Activated naive CD4-positive, alpha-beta T cell treated with Interleukin-2 at 50 U/mL for 16 hours (primary cell): ENCODE measurements around the gene TRIM32.

Source experiments
- DNase-seq: peaks from one replicate; pipeline ENCODE4 v3.0.0-alpha.2; 2020

The TRIM32 gene, protein sequence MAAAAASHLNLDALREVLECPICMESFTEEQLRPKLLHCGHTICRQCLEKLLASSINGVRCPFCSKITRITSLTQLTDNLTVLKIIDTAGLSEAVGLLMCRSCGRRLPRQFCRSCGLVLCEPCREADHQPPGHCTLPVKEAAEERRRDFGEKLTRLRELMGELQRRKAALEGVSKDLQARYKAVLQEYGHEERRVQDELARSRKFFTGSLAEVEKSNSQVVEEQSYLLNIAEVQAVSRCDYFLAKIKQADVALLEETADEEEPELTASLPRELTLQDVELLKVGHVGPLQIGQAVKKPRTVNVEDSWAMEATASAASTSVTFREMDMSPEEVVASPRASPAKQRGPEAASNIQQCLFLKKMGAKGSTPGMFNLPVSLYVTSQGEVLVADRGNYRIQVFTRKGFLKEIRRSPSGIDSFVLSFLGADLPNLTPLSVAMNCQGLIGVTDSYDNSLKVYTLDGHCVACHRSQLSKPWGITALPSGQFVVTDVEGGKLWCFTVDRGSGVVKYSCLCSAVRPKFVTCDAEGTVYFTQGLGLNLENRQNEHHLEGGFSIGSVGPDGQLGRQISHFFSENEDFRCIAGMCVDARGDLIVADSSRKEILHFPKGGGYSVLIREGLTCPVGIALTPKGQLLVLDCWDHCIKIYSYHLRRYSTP

DNA sequence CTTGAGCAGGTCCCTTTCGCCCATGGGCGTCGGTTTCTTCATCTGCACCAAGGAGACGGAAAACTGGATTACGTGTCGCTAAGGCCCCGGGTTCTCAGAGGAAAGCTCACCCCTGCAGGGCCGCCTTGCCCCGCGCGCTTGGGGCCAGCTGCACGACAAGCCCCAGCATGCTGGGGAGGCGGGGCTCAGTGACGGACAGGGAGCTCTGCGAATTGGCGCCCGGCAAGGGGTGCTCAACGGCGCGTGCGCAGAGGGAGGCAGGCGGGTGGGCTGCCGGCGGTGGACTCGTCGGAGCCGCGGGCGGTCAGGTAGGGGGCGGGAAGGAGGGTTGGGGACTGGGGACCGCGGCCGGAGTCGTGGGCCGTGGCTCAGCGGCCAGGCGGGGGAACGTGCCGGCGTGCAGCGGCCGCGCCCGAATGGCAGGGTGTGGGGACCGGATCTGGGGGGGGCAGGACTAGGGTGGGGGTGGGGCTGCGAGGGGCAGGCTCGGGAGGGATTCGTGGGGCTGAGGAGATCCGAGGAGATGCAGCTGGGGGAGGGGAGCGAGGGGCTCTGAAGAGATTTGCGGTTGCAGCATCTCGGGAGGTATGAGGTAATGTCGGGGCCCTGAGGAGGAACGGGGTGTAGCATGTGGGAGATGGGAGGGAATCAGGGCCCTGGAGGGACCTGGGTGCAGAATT is at the start of gene TRIM32:
TSS of gene TRIM32 (plus strand) at position 232 of the 680 bp plus-strand sequence. CDS start 10,438 bp downstream, outside the sequence.
- DNase-seq: peak; percentile 95

DNA sequence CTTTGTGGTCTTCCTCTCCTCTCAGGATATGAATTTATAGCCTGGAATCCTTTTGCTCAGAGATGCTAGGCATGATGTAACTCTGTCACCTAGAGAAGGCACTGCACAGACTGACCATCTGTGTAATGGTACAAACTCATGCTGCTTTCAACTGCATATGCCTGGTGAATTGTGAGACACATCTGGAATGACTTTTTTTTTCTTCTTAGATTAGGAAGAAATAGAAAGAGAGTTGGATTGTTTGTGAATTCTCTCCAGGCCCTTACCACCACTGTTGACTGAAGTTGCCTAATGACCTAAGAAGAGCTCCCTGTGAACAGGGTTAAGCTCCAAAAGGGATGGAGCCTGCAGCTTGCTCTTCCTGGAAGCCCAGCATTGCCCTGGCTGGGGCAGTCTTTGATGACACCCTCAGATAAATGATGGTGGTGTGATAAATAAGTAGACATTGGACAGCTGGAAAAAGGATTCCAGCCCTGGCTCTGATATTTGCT is 47.8 kb upstream of the TRIM32 start:
- no peak for DNase-seq

DNA sequence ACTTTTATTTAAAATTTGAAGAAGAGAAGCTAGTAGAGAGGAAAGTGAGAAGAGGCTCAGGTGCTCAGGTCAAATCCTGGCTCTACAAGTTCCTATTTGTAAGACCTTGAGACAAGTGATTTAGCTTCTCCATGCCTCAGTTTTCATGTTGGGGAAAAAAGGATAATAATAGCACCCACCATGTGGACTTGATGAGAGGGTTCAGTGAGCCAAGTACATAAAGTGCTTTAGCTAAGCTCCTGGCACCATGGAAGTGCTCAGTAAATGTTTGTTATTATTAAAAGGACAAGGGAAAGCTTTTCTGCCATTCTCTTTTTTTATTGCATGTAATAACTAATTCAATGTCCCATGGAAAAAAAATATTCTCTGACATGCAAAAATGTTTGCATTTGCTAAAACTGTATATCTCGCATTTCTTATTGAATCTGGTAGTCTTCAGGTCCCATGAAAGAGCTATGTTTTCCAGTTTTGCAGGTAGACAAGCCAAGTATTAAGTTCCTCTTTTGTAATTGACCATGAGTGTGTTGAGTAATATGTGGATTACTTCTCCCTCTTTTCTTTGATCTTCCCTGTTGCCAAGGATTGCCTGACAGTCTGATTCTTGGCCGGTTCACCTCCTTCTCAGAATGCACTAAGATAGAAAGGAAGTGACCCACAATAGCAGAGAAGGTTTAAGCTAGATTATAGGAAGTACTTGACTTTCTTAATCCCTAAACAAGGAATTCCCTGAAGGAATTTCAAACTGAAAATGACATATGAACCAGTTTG is 45.6 kb upstream of the TRIM32 start:
- DNase-seq: no peak

DNA sequence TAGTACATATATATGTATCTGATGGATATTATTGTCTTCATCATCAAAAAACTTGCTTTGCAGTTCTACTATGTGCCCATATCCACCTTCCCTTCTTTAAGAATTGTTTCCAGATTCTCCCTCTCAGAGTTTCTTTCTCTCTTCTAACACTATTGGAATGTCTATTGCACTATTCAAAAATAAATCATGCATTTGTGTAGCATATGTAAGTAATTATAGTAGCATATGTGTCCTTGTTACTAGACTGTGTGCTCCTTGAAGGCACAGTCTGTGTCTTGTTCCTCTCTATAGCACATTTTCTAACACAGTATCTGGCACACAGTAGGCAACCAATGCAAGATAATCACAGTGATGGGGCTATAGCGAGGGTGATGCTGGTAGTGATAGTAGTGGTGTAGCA is 43.4 kb upstream of the TRIM32 start:
- DNase-seq: no peak

DNA sequence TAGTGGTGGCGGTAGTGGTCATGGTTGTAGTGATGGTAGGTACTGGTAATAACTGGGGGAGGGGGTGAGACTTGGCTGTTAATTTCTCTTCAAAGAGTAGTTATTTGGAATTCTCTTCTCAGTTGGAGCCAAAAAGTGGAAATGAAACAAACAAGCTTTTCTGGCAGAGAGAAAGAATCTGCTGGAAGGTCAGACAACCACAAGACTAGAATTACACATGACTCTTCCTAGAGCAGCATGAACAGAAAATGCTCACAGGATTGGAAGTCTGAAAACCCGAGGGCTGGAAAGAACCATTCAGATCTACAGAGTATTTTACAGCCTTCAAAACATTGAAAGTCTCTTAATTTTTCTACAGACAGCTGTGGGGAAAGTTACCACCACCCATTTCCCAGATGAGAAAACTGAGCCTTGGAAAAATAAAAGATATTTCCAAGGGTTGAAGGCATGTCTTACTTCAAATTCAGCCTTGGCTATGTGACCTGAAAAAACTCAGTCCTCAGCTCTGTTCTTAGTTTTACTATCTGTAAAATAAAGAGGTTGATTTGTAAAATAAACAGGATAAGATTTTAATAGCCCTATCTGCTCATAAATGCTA is 42.9 kb upstream of the TRIM32 start:
- DNase-seq: no peak

DNA sequence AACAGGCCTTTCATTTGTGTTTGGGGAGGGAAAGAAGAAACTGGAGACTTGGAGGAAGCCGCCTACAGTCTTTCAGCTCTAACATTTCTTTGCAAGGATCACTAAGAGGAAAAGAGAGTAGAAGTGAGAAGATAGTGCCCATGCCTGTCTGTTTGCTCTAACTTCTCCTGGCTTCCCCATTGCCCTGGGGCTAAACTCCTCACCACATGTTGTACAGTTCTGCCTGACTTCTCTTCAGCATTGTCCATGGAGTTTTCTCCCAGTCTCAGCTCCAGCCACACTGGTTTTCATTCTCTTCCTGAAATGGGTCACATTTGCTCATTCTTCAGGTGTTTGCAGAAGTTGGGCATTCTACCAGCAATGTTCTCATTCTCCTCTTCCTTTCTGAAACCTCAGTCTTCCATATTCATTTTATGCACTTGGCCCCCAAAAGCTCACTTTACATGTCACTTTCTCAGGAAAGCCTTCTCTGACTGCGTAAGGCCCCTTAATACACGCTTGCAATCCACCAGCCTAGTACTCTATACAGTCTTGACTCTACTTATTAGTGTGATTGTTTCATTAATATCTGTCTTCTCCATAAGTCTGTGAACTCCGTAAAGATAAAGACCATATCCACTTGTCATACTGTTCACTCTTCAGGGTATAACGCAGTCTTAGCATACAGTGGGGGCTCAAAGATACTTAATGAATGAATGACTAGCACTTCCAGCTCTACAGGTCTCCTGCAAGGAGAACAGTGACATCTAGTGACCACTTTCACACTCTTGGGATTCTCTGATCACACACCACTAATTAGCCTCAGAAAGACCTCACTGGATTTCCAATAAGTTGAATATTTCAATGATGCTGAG is 40.2 kb upstream of the TRIM32 start:
- DNase-seq: no peak

DNA sequence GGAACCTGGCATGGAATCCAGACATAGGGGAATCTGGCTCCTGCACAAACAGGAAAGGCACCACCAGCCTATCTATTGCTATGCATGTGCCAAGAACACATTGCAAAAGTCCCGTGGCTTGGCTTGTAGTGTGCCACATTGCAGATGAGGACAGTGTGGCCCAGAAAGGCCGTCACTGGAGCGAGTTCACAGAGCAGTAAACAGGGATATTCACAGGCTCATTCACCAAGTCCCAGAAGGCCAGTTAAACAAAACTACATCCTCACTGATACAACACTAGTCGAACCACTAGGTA is 39.6 kb upstream of the TRIM32 start:
- no peak for DNase-seq

DNA sequence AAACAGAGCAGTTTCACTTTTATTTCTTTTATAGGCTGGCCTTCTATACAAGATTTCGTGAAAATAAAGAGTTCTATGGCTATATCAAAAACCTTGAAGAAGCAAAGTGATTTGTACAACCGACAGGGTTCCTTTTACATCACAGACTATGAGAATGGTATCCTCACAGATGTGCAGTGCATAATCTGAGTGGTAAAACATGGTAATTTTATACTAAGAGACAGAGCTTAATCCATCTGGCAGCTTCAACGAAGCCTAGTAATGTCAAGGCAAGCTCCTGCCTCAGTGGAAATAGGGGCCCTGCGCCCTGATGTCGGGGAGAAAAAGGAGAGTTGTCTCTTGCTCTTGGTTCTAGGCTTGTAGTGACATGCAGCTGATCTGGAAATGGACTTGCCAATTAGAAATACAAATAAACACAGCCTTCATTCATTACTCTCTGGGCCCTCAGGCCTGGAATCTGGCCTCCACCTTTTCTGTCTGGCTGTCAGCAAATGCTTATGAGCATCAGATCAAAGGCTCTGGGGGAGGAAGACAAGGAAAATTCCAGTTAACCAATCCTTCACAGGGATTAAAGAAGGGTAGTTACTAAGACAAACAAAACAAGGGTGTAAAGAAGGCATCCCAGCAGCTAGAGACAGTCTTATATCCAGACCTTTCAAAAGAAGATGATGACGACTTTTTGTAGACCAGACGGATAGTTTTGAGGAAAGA is 33.6 kb upstream of the TRIM32 start:
- no peak for DNase-seq

DNA sequence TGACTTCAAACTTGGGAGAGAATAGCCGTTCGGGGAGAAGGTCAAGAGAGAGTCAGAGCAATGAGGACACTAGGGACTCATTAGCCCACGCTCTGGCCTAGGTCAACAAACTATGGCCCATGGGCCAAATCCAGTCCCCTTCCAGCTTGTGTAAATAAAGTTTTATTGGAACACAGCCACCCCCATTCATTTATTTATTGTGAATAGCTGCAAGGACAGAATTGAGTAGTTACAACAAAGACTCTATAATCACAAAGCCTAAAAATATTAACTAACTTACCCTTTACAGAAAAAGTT is 33.1 kb upstream of the TRIM32 start:
- DNase-seq: no peak

DNA sequence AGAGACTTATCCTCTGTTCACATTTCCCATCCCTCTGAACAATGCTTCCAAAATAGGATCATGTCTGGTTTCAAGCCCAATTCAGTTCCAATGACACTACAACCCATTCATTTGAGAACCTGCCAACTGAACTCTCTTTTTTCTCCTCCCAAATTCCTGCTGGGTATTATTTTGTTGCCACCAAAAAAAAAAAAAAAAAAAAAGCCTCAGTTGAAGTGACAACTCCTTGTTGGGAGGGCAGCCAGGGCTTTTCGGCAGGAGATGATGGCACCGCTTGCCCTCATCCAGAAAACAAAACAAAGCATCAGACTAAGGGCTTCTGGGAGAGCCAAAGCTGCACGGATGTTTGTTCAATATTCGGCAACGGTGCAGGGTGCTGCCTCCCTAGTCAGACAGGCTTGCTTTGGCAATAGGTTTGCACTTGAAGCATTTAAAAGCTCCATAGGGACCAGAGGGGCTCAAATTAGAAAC is 30.6 kb upstream of the TRIM32 start:
- no peak for DNase-seq

DNA sequence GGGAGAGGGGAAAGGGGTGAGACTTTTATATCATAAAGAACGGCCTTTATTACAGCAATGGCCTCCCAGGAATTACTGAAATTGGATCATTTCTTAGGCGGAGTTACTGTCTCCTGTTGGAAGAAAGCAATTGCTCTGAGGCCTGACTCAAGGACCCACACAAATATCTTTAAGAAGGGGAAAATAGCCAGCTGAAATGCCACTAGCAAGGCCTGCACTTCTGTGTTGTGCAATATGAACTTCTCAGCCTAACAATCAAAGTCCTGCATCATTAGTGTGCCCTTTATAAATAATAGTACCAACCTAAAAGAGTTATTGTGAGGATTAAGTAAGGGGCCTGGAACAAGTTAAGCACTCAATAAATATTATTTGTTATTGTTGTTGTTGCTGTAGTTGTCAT is 30.1 kb upstream of the TRIM32 start:
- DNase-seq: no peak

DNA sequence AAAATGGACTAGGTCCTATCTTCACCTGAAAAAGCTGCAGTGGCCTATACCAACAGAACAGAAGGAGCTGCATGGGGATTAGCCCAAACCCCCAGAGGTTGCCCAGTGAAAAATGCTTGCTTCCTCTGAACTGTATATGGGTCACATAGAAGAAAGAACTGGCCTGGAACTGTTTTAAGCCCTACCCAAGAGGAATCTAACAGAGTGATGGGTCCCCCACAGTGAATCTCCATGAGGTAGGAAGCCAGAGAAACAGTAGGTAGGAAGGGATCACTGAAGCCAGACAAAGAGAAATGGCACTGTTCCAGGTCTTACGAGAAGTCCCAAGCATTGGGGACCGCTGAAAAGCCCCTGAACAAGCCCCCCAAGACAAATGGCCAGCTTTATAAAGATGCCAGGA is 28.8 kb upstream of the TRIM32 start:
- no peak for DNase-seq

DNA sequence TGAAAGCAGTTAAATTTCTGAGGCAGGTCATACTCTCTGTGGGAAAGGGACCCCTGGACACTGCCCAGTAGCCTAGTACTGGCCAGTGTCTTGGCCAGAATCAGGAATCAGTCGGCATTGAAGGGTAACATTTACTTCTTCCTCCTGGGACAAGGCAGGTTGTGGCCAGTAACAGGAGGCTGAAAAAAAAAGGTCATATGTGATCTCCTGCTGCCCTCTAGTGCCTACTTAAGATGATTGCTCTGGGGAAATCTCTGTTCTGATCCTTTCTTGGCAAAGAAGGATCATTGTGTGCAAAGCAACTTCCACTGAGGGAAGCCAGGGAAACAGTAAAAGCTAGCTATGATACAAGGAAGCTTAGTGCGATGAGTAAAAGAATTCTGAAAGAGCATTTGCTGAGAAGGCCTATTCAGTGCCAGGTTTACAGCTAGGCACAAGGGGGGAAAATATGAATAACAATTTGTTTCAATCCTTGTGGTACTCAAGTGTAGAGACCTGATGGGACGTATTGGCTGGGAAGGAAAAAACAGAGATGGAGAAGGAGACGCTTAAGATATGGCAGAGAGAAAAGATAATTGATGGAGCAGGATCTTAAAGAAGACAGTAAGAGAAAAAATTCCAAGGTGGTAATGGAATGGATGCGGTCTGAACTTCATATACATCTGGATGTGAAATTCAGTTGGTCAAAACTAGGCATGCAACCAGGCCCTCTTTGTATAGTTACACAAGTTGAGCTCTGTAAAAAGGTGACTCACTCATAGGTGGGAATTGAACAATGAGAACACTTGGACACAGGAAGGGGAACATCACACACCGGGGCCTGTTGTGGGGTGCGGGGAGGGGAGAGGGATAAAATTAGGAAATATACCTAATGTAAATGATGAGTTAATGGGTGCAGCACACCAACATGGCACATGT is 25.8 kb upstream of the TRIM32 start:
- no peak for DNase-seq

DNA sequence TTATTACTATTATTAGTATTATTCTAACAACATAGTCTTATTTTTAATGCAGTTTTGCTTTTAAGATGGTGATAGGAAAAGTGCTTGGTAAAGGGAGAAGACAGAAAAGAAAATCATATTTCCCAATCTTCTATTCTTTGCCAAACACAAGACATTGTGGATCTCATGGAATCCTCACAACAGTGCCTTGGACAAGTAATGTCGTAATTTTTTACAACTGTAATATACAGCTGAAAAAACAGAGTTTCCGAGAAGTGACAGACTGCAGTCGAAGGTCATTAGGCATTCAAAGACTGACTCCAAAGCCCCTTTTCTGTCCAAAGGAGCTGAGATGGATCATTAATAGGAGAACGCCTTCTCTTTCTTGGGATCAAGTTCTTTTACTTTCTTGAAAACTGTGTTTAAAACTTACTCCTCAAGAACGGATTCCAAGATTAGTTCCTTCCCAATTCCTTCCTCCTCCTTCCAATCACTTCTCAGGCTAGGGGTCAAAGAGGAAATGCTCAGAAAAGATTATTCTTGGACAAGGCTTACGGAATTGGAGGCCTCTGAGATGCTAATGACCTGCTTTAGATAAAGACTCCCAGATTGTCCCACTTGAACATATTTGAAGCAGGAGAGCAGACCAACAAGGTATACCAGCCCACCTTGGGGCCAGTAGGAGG is 24.3 kb upstream of the TRIM32 start:
- DNase-seq: no peak

DNA sequence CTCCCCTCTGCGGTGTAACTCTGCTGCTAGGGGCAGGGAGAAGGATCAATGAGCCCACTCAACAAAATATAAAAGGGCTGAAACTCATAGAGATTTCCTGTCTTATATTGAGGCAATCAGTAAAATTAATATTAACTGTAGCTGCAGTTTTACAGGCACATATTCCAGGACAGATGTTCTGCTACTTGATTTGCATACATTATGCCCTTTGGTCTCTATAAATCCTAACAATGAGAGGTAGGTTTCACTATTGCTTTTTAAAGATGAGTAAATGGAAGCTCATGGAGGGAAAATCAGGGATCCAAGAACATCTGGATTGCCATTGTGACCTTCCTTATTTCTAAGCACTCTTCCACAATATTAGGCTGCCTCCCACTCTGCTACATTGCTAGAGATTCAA is 23.5 kb upstream of the TRIM32 start:
- no peak for DNase-seq

DNA sequence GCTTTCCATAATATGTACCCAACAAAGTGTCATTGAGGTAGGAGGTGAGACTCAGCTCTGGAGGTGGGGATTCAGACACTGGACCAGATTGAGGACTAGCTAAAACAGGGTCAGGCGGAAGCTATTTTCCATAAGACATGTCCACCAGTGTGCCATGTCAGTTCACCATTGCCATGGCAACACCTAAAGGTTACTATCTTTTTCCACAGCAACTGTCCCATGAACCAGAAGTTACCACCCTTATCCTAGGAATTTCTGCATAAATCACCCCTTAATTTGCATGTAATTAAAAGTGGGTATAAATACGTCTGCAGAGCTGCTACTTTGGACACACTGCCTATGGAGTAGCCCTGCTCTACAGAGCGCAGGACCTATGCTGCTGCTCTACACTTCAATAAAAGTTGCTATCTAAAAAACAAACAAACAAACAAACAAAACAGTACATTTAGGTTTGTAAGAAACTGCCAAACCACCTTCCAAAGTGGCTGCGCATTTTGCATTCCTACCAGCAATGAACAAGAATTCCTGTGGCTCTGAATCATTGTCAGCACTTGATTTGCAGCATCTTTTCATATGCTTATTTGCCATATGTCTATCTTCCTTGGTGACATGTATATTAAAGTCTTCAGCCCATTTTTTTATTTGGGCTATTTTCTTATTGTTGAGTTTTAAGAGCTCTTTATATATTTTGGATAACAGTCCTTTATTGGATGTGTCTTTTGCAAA is 18.0 kb upstream of the TRIM32 start:
- no peak for DNase-seq

DNA sequence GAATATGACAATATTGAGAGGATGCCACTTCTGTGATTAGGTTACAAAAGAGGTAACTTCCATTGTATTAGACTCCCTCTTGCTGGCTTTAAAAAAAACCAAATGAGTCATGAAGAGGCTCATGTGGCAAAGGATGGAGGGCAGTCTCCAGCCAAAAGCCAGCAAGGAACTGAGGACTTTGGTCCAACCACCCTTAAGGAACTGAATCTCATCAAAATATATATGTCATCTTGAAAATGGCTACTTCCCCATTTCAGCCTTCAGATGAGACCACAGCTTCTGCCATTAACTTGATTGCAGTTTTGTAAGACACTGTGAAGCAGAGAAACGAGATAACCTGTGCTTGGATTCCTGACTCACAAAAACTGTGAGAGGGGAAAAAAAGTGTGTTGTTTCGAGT is 15.5 kb upstream of the TRIM32 start:
- DNase-seq: no peak

DNA sequence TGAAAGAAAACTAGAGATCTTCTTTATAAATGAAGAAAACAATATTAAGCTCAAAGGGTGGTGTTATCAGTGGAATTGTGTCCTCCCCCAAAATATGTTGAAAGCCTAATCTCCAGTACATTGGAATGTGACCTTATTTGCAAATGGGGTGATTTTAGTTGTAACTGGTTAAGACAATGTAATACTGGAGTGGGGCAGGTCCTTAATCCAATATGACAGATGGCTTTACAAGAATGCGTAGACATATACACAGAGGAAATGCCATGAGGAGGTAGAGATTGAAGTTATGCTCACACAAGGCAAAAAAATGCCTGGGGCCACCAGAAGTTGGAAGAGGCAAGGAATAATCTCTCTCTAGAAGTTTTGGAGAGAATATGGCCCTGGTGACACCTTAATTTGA is 13.7 kb upstream of the TRIM32 start:
- no peak for DNase-seq
